CD14-positive monocyte (primary cell): ENCODE results near the gene OR51F2. TPM values are rescaled to one million over a fixed set of nuclear protein-coding genes. Genes with fewer than 3 reads are reported as not detected.

Source experiments
- DNase-seq, 3 donors: peaks; one replicate each; pipeline ENCODE4 v3.0.0-alpha.2; 2011 to 2022
- H2AFZ ChIP-seq: 2 replicates; pipeline ENCODE4 v1.6.0; 2012; ENCODE audit warnings: mild to moderate bottlenecking, low read depth, low read length, inconsistent platforms; ENCODE audit not compliant: insufficient read depth, poor library complexity, severe bottlenecking
- H3K27ac ChIP-seq, 2 donors: 1 replicate in 1 of 2; 2 replicates in 1 of 2; pipeline ENCODE4 v1.5.1; 2012 to 2013; ENCODE audit warnings: low read length in 2 of 2, control low read depth in 1 of 2, inconsistent platforms in 1 of 2, low read depth in 1 of 2, mild to moderate bottlenecking in 1 of 2
- H3K27me3 ChIP-seq, 2 donors: one replicate each; pipeline versions ENCODE4 v1.6.0 to v1.6.1; 2011 to 2013; ENCODE audit warnings: low read length in 2 of 2; ENCODE audit not compliant: control insufficient read depth in 2 of 2, insufficient read depth in 2 of 2
- H3K36me3 ChIP-seq, 2 donors: replicated peaks in 1 of 2; 1 replicate in 1 of 2; 2 replicates in 1 of 2; pipeline versions ENCODE4 v1.5.1 to v1.6.1; 2012 to 2013; ENCODE audit warnings: low read length in 2 of 2, control low read depth in 1 of 2, inconsistent platforms in 1 of 2, mild to moderate bottlenecking in 1 of 2; ENCODE audit not compliant: insufficient read depth in 2 of 2, control insufficient read depth in 1 of 2
- H3K4me1 ChIP-seq, 2 donors: 1 replicate in 1 of 2; 2 replicates in 1 of 2; pipeline versions ENCODE4 v1.5.1 to v1.6.1; 2012 to 2013; ENCODE audit warnings: low read length in 2 of 2, control low read depth in 1 of 2, inconsistent platforms in 1 of 2, mild to moderate bottlenecking in 1 of 2, moderate library complexity in 1 of 2; ENCODE audit not compliant: insufficient read depth in 2 of 2, control insufficient read depth in 1 of 2
- H3K4me2 ChIP-seq: replicated peaks from 2 replicates; pipeline ENCODE3; 2012; ENCODE audit warnings: low read length, moderate library complexity, mild to moderate bottlenecking; ENCODE audit not compliant: poor library complexity, severe bottlenecking; ENCODE audit errors: extremely low read depth
- H3K4me3 ChIP-seq, 3 experiments: fragments of 200-600 bp in 1 of 3; sonication (generic) in 1 of 3; replicated peaks in 1 of 3; 1 replicate in 2 of 3; 2 replicates in 1 of 3; pipeline ENCODE4 v1.5.1; 2011 to 2013; ENCODE audit warnings: low read length in 3 of 3, mild to moderate bottlenecking in 3 of 3, control low read depth in 2 of 3, low read depth in 2 of 3, inconsistent platforms in 1 of 3, moderate library complexity in 1 of 3
- H3K79me2 ChIP-seq: 2 replicates; pipeline ENCODE4 v1.6.0; 2012; ENCODE audit warnings: mild to moderate bottlenecking, control low read depth, inconsistent platforms, low read length, moderate library complexity; ENCODE audit not compliant: insufficient read depth
- H3K9ac ChIP-seq: 2 replicates; pipeline ENCODE4 v1.6.0; 2017; ENCODE audit warnings: low read length, mild to moderate bottlenecking; ENCODE audit not compliant: insufficient read depth, poor library complexity, severe bottlenecking
- H3K9me3 ChIP-seq, 2 donors: replicated peaks in 1 of 2; 1 replicate in 1 of 2; 2 replicates in 1 of 2; pipeline versions ENCODE4 v1.5.1 to v1.6.1; 2012 to 2013; ENCODE audit warnings: low read length in 2 of 2, control low read depth in 1 of 2; ENCODE audit not compliant: control insufficient read depth in 1 of 2, insufficient read depth in 1 of 2
- H4K20me1 ChIP-seq: 2 replicates; pipeline ENCODE4 v1.6.0; 2012; ENCODE audit warnings: mild to moderate bottlenecking, low read length, control low read depth, moderate library complexity; ENCODE audit not compliant: insufficient read depth
- H3K27ac Mint-ChIP-seq, 7 donors: one replicate each; pipeline ENCODE4 v1.8.0; 2020; ENCODE audit warnings: mild to moderate bottlenecking in 7 of 7, mixed read lengths in 7 of 7, moderate library complexity in 6 of 7, inconsistent platforms in 2 of 7
- H3K27me3 Mint-ChIP-seq, 3 donors: one replicate each; pipeline ENCODE4 v1.8.0; 2021 to 2022; ENCODE audit warnings: low read depth in 3 of 3, mild to moderate bottlenecking in 3 of 3, mixed read lengths in 3 of 3, moderate library complexity in 3 of 3, inconsistent platforms in 1 of 3
- H3K36me3 Mint-ChIP-seq, 2 donors: one replicate each; pipeline ENCODE4 v1.8.0; 2020; ENCODE audit warnings: mixed read lengths in 2 of 2, inconsistent platforms in 1 of 2, mild to moderate bottlenecking in 1 of 2
- H3K4me1 Mint-ChIP-seq: one replicate; pipeline ENCODE4 v1.8.0; 2020; ENCODE audit warnings: mild to moderate bottlenecking, mixed read lengths
- H3K4me3 Mint-ChIP-seq, 2 donors: one replicate each; pipeline ENCODE4 v1.8.0; 2020; ENCODE audit warnings: mild to moderate bottlenecking in 2 of 2, mixed read lengths in 2 of 2, moderate library complexity in 1 of 2
- H3K9me3 Mint-ChIP-seq, 7 donors: one replicate each; pipeline ENCODE4 v1.8.0; 2020 to 2022; ENCODE audit warnings: mixed read lengths in 7 of 7, mild to moderate bottlenecking in 6 of 7, moderate library complexity in 6 of 7, inconsistent platforms in 2 of 7
- CTCF ChIP-seq: fragments of 200-600 bp; IDR thresholded peaks from one replicate; pipeline ENCODE4 v1.8.0; 2022; ENCODE audit warnings: antibody characterized with exemption, mild to moderate bottlenecking
- WGBS: methylation state at CpG from one replicate; pipeline ENCODE4 v1.1.5; 2013; ENCODE audit warnings: missing lambda C conversion rate; ENCODE audit not compliant: insufficient coverage; 5-methylcytosine and 5-hydroxymethylcytosine counted together
- intact Hi-C, 2 donors: fragments of 100-400 bp; cut with micrococcal nuclease; formaldehyde crosslinking; loops; one replicate each; pipeline versions ENCODE4 v1.15.0 to v1.15.1; 2023
- polyA minus RNA-seq: library from RNA; depleted of rRNA, polyadenylated mRNA; stranded (reverse); fragments of >200 nt; gene quantifications from 2 replicates; pipeline ENCODE4 v1.2.3, GENCODE V29; 2012
- polyA plus RNA-seq, 3 donors: library from polyadenylated mRNA; depleted of rRNA in 1 of 3; unstranded in 2 of 3; stranded (reverse) in 1 of 3; fragments of 300-500 nt in 2 of 3; fragments of >200 nt in 1 of 3; fragmentation: Illumina TruSeq in 2 of 3; gene quantifications; 1 replicate in 2 of 3; 2 replicates in 1 of 3; pipeline ENCODE4 v1.2.3, GENCODE V29; 2012 to 2021
- total RNA-seq, 12 experiments: library from RNA in 1 of 12; stranded (reverse) in 1 of 12; fragments of 120-200 nt in 1 of 12; gene quantifications; one replicate each; pipeline ENCODE4 v1.2.4 and lab custom pipeline; 2013 to 2026; ENCODE audit warnings: mixed read lengths in 6 of 12, inconsistent platforms in 1 of 12

The OR51F2 gene, protein sequence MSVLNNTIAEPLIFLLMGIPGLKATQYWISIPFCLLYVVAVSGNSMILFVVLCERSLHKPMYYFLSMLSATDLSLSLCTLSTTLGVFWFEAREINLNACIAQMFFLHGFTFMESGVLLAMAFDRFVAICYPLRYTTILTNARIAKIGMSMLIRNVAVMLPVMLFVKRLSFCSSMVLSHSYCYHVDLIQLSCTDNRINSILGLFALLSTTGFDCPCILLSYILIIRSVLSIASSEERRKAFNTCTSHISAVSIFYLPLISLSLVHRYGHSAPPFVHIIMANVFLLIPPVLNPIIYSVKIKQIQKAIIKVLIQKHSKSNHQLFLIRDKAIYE
- total RNA-seq (2013), result not detected
- polyA plus RNA-seq, result not detected
- not detected in 2 replicates for polyA minus RNA-seq
- 0 to 0.92 (median 0) reads per million in 11 experiments for total RNA-seq (lab: John Stamatoyannopoulos, UW)

- intact Hi-C loops, result no loop called here
- no peak within 1 kb of the TSS for H3K9ac ChIP-seq
- no peak within 1 kb of the TSS for H2AFZ ChIP-seq
- no peak within 1 kb of the TSS for H3K4me2 ChIP-seq
- no peaks in the 10 kb centered on the region for H3K9me3 ChIP-seq
- no peak within 1 kb of the TSS for H3K4me3 Mint-ChIP-seq
- H3K4me3 ChIP-seq, result no peak within 1 kb of the TSS
- H3K36me3 Mint-ChIP-seq, result no peaks in the 10 kb centered on the region
- no peaks in the 10 kb centered on the region for H3K27me3 ChIP-seq
- WGBS, result no CpG with 5 or more reads among the region's 1 CpG
- H3K27me3 Mint-ChIP-seq, result peaks cover 4 to 5% (median 4%) of the 10 kb centered on the region in 3 donors
- H3K4me1 Mint-ChIP-seq, result no peaks in the 10 kb centered on the region
- H3K36me3 ChIP-seq, result no peaks in the 10 kb centered on the region
- no peaks in the 10 kb centered on the region for H3K79me2 ChIP-seq
- DNase-seq, result no peak
- H4K20me1 ChIP-seq, result no peaks in the 10 kb centered on the region
- H3K9me3 Mint-ChIP-seq, result no peaks in the 10 kb centered on the region
- no peaks in the 10 kb centered on the region for H3K4me1 ChIP-seq
- H3K27ac ChIP-seq, result no peak within 1 kb of the TSS
- no peak for TF ChIP-seq CTCF
- H3K27ac Mint-ChIP-seq, result no peak within 1 kb of the TSS
These were observed at the start of gene OR51F2 for GRCh38 chr11:4821021-4821420. TSS of gene OR51F2 (plus strand) at chr11:4821321. CDS start at chr11:4821422, 101 bp downstream.

DNA sequence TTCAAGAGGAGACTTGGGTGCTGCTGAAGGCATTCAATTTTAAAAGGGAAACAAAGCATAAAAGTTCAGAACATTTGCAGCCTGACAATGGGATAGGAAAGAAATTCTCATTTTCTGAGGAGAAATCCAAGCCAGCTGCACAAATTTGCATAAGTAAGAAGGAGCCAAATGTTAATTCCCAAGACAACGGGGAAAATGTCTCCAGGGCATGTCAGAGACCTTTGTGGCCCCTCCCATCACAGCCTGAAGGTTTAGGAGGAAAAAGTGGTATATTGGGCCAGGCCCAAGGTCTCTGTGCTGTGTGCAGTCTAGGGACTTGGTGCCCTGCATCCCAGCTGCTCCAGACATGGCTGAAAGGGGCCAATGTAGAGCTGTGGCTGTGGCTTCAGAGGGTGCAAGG is 38.7 kb upstream of the OR51F2 start:
- Mint-ChIP-seq H3K36me3 (no peaks in the 10 kb centered on the region), H3K4me3 (no peak overlapping the region), H3K9me3 (peaks cover 5 to 16% (median 9%) of the 10 kb centered on the region in 7 donors), H3K4me1 (no peaks in the 10 kb centered on the region), H3K27ac (no peak overlapping the region), H3K27me3 (no peaks in the 10 kb centered on the region)
- intact Hi-C loops, result no loop called here
- H3K4me2 ChIP-seq, result no peak overlapping the region
- no peaks in the 10 kb centered on the region for H3K27me3 ChIP-seq
- no peak for DNase-seq
- H3K27ac ChIP-seq, result no peak overlapping the region
- no peaks in the 10 kb centered on the region for H3K4me1 ChIP-seq
- no peak overlapping the region for H3K9ac ChIP-seq
- peaks cover 0 to 8% of the 10 kb centered on the region in 2 donors for H3K9me3 ChIP-seq
- no peak overlapping the region for H2AFZ ChIP-seq
- H3K36me3 ChIP-seq, result no peaks in the 10 kb centered on the region
- H4K20me1 ChIP-seq, result no peaks in the 10 kb centered on the region
- H3K4me3 ChIP-seq, result no peak overlapping the region
- no peak for TF ChIP-seq CTCF
- WGBS, result no CpG with 5 or more reads among the region's 1 CpG
- H3K79me2 ChIP-seq, result no peaks in the 10 kb centered on the region
